ENCODE results near the gene SLC6A9. TPM values are rescaled to one million over a fixed set of nuclear protein-coding genes. Genes with fewer than 3 reads are reported as not detected.

SLC6A9 gene
- total RNA-seq, 3 donors from 2014 or later, result 14.3 to 25.0 (median 18.3) TPM

DNA sequence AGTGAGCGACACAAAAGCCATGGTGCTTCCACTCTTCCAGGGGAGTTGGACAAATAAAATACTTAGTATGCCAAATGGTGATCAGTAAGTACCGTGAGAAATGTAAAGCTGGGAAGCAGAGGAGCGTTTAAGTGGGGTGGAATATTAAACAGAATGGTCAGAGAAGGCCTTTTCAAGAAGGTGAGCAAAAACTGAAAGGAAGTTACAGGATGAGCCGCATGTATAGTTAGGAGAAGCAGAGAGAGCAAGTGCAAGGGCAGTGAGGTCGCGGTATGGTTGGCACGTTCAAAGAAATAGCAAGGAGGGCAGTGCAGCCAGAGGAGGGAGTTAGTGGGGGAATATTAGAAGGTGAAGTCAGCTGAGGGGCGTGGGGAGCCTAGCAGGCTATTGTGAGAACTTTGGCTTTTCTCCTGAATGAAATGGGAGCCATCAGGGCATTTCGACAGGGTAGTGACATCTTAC is 57.2 kb downstream of the SLC6A9 start:
- Mint-ChIP-seq H3K27me3 (ENCODE audit: low read depth) (no peaks in the 10 kb centered on the region), H3K4me3 (peak overlapping the region; percentile 89), H3K36me3 (ENCODE audit: insufficient read depth) (peaks cover 36% of the 10 kb centered on the region), H3K4me1 (ENCODE audit: low read depth) (peaks cover 62% of the 10 kb centered on the region), H3K9me3 (no peaks in the 10 kb centered on the region)
- no peak for ATAC-seq
- no peak for DNase-seq

DNA sequence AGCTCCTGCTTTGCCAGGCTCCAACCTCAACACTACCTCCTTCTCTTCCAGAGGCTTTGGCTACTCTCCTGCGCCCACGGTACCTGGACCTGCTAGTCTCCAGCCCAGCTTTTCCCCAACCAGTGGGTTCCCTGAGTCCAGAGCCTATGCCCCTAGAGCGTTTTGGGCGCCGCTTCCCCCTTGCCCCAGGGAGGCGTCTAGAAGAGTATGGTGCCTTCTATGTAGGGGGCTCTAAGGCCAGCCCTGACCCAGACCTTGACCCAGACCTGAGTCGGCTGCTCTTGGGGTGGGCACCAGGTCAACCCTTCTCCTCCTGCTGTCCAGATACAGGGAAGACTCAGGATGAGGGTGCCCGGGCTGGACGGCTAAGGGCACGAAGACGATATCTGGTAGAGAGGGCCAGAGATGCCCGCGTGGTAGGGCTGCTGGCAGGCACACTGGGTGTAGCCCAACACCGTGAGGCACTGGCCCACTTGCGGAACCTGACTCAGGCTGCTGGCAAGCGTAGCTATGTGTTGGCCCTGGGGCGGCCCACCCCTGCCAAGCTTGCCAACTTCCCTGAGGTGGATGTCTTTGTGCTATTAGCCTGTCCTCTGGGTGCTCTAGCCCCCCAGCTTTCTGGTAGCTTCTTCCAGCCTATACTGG is 59.8 kb downstream of the SLC6A9 start:
- DNase-seq, result no peak
- H3K27me3 Mint-ChIP-seq (ENCODE audit: low read depth), result no peaks in the 10 kb centered on the region
- H3K36me3 Mint-ChIP-seq (ENCODE audit: insufficient read depth), result peaks cover 22% of the 10 kb centered on the region
- no peaks in the 10 kb centered on the region for H3K9me3 Mint-ChIP-seq
- ATAC-seq, result no peak
- H3K4me3 Mint-ChIP-seq, result peak overlapping the region; percentile 99
- peaks cover 42% of the 10 kb centered on the region for H3K4me1 Mint-ChIP-seq (ENCODE audit: low read depth)

DNA sequence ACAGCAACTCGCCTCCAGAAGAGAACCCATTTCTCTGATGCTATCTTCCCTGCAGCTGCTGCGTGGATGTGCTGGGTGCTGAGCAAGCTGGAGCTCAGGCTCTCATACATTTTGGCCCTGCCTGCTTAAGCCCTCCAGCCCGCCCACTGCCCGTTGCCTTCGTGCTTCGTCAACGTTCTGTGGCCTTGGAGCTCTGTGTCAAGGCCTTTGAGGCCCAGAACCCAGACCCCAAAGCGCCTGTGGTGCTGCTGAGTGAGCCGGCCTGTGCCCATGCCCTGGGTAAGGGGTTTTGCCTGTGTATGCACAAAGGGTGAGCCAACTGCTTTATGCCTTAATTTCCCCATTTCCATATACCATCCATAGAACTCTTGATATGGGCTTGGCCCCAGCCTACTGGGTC is 60.4 kb downstream of the SLC6A9 start:
- DNase-seq, result no peak
- H3K36me3 Mint-ChIP-seq (ENCODE audit: insufficient read depth), result peaks cover 22% of the 10 kb centered on the region
- H3K9me3 Mint-ChIP-seq, result no peaks in the 10 kb centered on the region
- H3K27me3 Mint-ChIP-seq (ENCODE audit: low read depth), result no peaks in the 10 kb centered on the region
- H3K4me1 Mint-ChIP-seq (ENCODE audit: low read depth), result peaks cover 37% of the 10 kb centered on the region
- peak overlapping the region; percentile 99 for H3K4me3 Mint-ChIP-seq
- no peak for ATAC-seq

DNA sequence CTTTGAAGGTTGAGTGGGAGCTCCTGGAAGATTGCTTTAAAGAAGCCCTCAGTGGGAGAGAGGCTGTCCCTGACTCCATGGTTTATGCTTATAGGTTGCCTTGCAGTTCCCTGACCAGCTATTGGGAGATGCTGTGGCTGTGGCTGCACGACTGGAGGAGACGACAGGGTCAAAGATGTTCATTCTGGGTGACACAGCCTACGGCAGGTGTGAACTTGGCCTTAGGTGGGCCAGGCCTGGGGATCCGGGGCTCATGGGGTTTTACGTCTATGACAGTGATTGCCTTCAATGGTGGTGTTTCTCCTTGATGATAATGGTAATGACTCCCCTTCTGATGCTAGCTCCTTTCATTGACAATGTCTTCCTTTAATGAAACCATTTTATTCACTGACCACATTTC is 60.8 kb downstream of the SLC6A9 start:
- H3K4me1 Mint-ChIP-seq (ENCODE audit: low read depth), result peaks cover 34% of the 10 kb centered on the region
- DNase-seq, result no peak
- ATAC-seq, result no peak
- H3K4me3 Mint-ChIP-seq, result peak overlapping the region; percentile 99
- H3K36me3 Mint-ChIP-seq (ENCODE audit: insufficient read depth), result peaks cover 22% of the 10 kb centered on the region
- H3K27me3 Mint-ChIP-seq (ENCODE audit: low read depth), result no peaks in the 10 kb centered on the region
- no peaks in the 10 kb centered on the region for H3K9me3 Mint-ChIP-seq

DNA sequence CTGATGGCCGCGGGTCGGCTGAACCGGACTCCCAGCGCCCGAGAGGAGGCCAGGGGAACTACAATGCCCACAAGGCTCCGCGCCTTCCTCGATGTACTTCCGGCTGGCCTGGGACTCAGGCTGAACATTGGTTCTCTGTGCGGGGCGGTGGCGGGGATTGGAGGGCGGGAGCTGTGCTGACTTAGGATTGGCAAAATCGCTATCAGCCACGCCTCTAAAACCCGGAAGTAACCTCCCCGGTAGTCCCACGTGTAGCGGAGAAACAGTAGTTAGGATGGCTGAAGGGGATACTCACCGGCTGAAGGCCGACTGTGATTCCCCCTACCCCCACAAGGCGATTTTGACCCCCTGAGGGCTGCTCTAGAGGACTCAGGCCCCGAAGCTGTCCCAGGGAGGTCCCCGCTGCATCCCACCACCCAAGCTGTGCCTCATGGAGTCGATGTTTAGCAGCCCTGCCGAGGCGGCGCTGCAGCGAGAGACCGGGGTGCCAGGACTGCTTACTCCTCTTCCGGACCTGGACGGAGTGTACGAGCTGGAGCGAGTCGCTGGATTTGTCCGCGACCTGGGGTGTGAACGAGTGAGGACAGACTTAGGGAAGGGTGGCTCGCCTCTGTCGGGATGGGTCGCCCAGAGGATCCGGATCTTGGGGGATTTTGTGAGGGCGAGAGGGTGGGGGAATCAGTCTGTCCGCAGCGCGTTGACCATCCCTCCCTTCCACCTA is 61.4 kb downstream of the SLC6A9 start, which contains the start of gene DPH2:
Gene DPH2 (plus strand): TSS at position 265 of the 721 bp plus-strand sequence. CDS start 166 bp downstream, at position 431.
- Mint-ChIP-seq H3K9me3 (no peaks in the 10 kb centered on the region), H3K27me3 (ENCODE audit: low read depth) (no peaks in the 10 kb centered on the region), H3K4me3 (peak within 1 kb of the TSS; percentile 99), H3K4me1 (ENCODE audit: low read depth) (peaks cover 32% of the 10 kb centered on the region), H3K36me3 (ENCODE audit: insufficient read depth) (peaks cover 22% of the 10 kb centered on the region)
- ATAC-seq, result peak; percentile 90 to 92
- peak; percentile 93 for DNase-seq

DNA sequence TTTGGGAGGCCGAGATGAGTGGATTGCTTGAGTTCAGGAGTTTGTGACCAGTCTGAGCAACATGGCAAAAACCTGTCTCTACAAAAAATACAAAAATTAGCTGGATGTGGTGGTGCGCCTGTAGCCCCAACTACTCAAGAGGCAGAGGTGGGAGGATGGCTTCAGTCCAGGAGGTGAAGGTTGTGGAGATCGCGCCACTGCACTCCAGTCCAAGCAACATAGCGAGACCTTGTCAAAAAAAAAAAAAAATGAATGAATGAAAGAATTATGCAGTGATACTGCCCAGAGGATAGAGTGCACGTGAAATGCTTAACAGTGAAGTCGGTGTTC is 61.9 kb downstream of the SLC6A9 start:
- Mint-ChIP-seq H3K27me3 (ENCODE audit: low read depth) (no peaks in the 10 kb centered on the region), H3K4me3 (peak overlapping the region; percentile 99), H3K4me1 (ENCODE audit: low read depth) (peaks cover 31% of the 10 kb centered on the region), H3K36me3 (ENCODE audit: insufficient read depth) (peaks cover 22% of the 10 kb centered on the region), H3K9me3 (no peaks in the 10 kb centered on the region)
- DNase-seq (no peak), ATAC-seq (no peak)

DNA sequence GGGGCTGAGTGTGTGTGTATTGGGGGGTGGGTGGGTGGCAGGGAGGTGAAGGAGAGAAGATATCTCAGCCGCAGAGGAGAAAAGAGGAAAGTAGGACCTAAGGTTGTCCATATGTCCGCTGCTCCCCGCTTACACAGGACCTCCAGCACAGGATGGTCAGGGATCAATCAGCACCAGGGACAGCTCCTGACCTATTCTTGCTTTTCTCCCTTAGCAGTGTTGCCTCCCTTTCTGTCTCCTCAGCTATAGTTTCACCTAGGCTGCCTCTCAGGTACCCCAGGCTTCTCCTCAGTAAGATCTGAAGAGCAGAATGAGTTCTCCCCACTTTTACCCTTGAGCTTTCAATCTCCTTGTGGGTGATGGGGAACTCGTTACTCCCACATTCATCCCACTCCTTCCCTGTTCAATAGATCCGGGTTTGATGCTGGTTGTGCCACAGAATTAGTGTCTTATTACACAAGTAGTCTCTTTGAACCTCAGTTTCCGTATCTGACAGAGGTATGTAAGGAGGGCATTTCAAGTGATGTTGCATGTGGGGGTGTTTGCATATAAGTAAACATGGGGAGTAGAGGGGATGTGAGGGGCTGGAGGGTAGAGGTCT is 62.8 kb downstream of the SLC6A9 start:
- ATAC-seq (no peak), DNase-seq (no peak)
- H3K9me3 Mint-ChIP-seq, result no peaks in the 10 kb centered on the region
- H3K4me3 Mint-ChIP-seq, result no peak overlapping the region
- no peaks in the 10 kb centered on the region for H3K27me3 Mint-ChIP-seq (ENCODE audit: low read depth)
- peaks cover 17% of the 10 kb centered on the region for H3K36me3 Mint-ChIP-seq (ENCODE audit: insufficient read depth)
- peaks cover 22% of the 10 kb centered on the region for H3K4me1 Mint-ChIP-seq (ENCODE audit: low read depth)

DNA sequence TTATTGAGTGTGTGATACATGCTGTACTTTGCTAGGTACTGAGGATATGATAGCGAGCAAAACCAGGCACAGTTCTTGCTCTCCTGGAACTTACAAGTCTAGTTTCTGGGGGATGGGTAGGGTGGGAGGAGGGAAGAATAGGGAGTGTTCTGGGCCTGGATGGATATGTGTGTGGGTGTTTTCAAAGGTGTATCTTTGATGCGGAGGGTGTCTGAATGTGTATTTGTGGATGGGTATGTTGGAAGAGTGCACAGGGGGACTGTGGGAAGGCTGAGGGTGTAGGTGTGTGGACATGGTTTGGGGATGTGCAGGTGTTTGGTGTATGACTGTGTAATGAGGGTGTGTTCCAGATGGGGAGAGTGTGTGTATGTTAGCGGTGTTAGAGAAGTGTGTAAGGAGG is 65.9 kb downstream of the SLC6A9 start:
- no peaks in the 10 kb centered on the region for H3K27me3 Mint-ChIP-seq (ENCODE audit: low read depth)
- no peak overlapping the region for H3K4me3 Mint-ChIP-seq
- H3K4me1 Mint-ChIP-seq (ENCODE audit: low read depth), result peaks cover 11% of the 10 kb centered on the region
- DNase-seq (no peak), ATAC-seq (no peak)
- H3K9me3 Mint-ChIP-seq, result no peaks in the 10 kb centered on the region
- H3K36me3 Mint-ChIP-seq (ENCODE audit: insufficient read depth), result peaks cover 19% of the 10 kb centered on the region

DNA sequence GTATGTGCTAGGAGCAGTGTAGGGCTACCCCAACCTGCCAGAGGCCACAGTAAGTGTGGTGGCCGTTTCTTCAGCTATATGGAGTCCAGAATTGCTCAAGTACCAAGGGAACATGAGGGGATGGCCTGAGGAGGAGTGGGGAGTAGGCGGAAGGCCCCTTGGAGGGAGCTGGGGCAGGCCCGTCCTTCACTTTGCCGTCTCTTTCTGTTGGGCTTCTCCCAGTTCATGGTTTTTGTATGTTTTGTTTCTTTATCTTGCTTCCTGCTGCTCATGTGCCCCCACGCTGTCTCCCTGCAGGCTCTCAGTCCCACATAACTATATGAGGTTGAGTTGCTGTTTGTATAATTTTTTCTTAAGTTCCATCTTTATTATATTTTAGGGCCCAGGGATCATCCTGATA is 67.4 kb downstream of the SLC6A9 start:
- Mint-ChIP-seq H3K4me1 (ENCODE audit: low read depth) (no peaks in the 10 kb centered on the region), H3K36me3 (ENCODE audit: insufficient read depth) (peaks cover 21% of the 10 kb centered on the region), H3K9me3 (no peaks in the 10 kb centered on the region), H3K4me3 (no peak overlapping the region), H3K27me3 (ENCODE audit: low read depth) (no peaks in the 10 kb centered on the region)
- DNase-seq (no peak), ATAC-seq (no peak)

DNA sequence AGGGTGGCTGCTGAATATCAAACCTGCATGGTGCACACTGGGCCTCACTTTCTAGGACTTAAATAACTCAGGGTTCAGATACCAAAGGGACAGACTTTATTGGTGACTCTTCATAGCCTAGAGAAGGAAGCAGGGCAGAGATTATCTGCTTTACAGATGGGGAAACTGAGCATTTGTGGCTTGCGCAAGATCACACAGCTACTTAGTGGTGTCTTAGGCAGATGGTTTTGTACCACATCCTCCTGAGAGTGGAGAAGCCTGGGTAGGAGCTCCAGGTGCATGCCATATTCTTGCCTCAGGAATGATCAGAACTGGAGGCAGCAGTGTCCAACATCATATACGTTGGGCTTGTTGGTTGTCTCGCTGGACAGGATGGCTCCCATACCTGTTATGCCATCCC is 68.3 kb downstream of the SLC6A9 start:
- no peak for DNase-seq
- Mint-ChIP-seq H3K4me1 (ENCODE audit: low read depth) (no peaks in the 10 kb centered on the region), H3K9me3 (no peaks in the 10 kb centered on the region), H3K27me3 (ENCODE audit: low read depth) (no peaks in the 10 kb centered on the region), H3K4me3 (no peak overlapping the region), H3K36me3 (ENCODE audit: insufficient read depth) (peaks cover 28% of the 10 kb centered on the region)
- ATAC-seq, result no peak

DNA sequence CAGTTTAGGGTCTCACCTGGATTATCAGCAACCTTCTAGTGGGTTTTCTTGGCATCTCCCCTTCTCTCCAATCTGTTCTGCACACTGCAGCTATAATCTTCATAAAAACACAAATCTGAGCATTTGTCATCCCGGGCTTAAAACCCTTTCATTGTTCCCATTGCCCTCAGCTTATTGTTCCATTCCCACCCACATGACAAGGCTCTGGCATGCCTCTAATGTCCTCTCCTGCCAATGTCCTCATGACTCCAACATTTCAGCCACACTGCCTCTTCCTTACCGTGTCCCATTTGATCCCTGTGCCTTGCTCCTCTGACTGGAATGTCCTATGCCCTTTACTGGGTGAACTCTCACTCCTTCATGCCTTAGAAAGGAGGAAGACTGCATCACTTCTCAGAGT is 68.9 kb downstream of the SLC6A9 start:
- DNase-seq (no peak), ATAC-seq (no peak)
- Mint-ChIP-seq H3K4me1 (ENCODE audit: low read depth) (no peaks in the 10 kb centered on the region), H3K9me3 (no peaks in the 10 kb centered on the region), H3K4me3 (no peak overlapping the region), H3K27me3 (ENCODE audit: low read depth) (no peaks in the 10 kb centered on the region), H3K36me3 (ENCODE audit: insufficient read depth) (peaks cover 30% of the 10 kb centered on the region)

DNA sequence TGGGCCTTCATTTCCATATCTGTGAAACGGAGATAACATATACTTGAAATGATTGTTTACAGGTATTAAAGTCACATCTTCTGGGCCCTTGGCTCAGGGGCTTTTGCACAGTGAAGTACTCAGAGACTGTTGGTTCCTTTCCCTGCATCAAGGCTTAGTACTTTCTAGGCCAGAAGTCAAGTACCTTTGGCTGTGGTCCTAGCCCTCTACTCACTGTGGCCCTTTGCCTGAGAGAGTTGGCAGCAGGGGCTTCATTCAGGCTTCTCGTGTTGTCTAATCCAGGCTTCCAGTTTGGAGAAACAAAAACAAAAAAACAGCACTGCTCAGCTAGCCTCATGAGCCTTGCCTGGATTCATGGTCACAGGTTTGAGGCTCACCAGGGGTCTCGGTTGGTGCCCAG is 69.6 kb downstream of the SLC6A9 start:
- no peaks in the 10 kb centered on the region for H3K9me3 Mint-ChIP-seq
- H3K36me3 Mint-ChIP-seq (ENCODE audit: insufficient read depth), result peaks cover 33% of the 10 kb centered on the region
- H3K4me1 Mint-ChIP-seq (ENCODE audit: low read depth), result no peaks in the 10 kb centered on the region
- H3K27me3 Mint-ChIP-seq (ENCODE audit: low read depth), result no peaks in the 10 kb centered on the region
- DNase-seq (no peak), ATAC-seq (no peak)
- H3K4me3 Mint-ChIP-seq, result no peak overlapping the region

DNA sequence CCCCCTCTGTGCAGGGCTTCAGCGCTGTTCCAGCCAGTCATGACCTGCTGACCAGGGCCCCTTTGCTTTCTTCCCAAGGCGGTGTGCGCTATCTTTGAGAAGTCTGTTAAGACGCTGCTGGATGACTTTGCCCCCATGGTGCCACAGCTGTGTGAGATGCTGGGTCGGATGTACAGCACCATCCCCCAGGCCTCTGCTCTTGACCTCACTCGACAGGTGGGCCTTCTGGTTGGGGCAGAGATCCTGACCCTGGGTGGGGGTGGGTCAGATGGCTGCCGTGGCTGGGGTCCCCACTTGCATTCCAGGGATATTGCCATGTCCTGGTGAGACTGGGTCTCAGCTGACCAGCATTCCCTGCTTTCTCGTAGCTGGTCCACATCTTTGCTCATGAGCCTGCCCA is 70.5 kb downstream of the SLC6A9 start:
- no peaks in the 10 kb centered on the region for H3K9me3 Mint-ChIP-seq
- H3K4me3 Mint-ChIP-seq, result no peak overlapping the region
- H3K36me3 Mint-ChIP-seq (ENCODE audit: insufficient read depth), result peaks cover 32% of the 10 kb centered on the region

DNA sequence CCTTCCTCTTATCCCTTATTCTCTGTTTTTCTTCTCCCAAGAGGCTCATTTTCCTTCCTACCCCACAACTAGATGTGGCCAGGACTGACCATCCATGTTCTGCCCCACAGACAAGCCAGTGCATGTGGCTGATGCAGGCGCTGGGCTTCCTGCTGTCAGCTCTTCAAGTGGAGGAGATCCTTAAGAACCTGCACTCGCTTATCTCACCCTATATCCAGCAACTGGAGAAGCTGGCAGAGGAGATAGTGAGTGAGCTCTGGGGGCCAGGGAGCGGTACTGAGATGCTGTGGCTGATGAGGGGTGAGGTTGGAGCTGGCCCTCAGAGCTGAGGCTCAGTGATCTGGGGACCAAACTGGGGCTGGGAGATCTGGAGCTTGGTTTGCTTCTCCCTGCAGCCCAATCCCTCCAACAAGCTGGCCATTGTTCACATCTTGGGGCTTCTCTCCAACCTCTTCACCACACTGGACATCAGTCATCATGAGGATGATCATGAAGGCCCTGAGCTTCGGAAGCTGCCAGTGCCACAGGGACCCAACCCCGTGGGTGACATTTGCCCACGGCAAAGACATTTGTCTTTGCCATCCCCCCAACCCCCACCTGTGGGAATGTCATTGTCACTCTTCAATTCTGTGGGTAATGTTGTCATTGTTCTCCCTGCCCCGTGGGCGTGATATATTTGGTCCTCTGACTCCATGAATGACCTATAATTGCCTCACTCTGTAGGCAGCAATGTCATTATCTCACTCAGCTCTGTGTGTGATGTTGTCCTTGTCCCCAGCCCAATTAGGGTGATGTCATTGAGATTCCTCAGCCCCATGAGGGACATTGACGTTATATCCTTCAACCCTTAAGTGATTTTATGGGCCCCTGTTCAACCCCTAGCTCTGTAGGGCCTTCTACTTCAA is 72.7 kb downstream of the SLC6A9 start:
- Mint-ChIP-seq H3K4me1 (ENCODE audit: low read depth) (no peaks in the 10 kb centered on the region), H3K27me3 (ENCODE audit: low read depth) (no peaks in the 10 kb centered on the region), H3K4me3 (no peak overlapping the region), H3K9me3 (no peaks in the 10 kb centered on the region), H3K36me3 (ENCODE audit: insufficient read depth) (peaks cover 32% of the 10 kb centered on the region)
- no peak for ATAC-seq
- no peak for DNase-seq

More for the DNA sequence above, 70.5 kb downstream of the SLC6A9 start:
- ATAC-seq (no peak), DNase-seq (no peak)
- Mint-ChIP-seq H3K27me3 (ENCODE audit: low read depth) (no peaks in the 10 kb centered on the region), H3K4me1 (ENCODE audit: low read depth) (no peaks in the 10 kb centered on the region)
